GM18507 (cell line): ENCODE data around the gene C14orf39.
A peak's percentile ranks its signal among the peaks of the same experiment; 100 is the strongest.
"Not testable (repeated sequence)": the region's sequence is repeated elsewhere in the genome, so short reads cannot be mapped to it uniquely, and the experiment has no call there.

Source experiments
- DNase-seq: peaks from one replicate; pipeline ENCODE4 v3.0.0; 2011; ENCODE audit warnings: low read depth; ENCODE audit not compliant: insufficient read length; ENCODE audit errors: extremely low spot score
- FAIRE-seq: peaks from 2 replicates; lab custom pipeline; 2011; peaks lifted over from hg19 to GRCh38; lab: Jason Lieb, UNC

Gene C14orf39

GRCh38 chr14:60505448-60505847 is 19.6 kb upstream of the C14orf39 start:
- FAIRE-seq (no peak), DNase-seq (no peak)

- FAIRE-seq (no peak), DNase-seq (no peak)
Measured at GRCh38 chr14:60502541-60502940, 16.7 kb upstream of the C14orf39 start.

- DNase-seq (no peak), FAIRE-seq (no peak)
Measured at GRCh38 chr14:60495946-60496345, 10.1 kb upstream of the C14orf39 start.

GRCh38 chr14:60490270-60490669 is 4.4 kb upstream of the C14orf39 start:
- no peak for FAIRE-seq

GRCh38 chr14:60488175-60488574 is 2.3 kb upstream of the C14orf39 start:
- no peak for FAIRE-seq
- DNase-seq: no peak

More at GRCh38 chr14:60490270-60490669, 4.4 kb upstream of the C14orf39 start:
- DNase-seq: no peak

GRCh38 chr14:60487211-60487610 is 1.3 kb upstream of the C14orf39 start:
- no peak for FAIRE-seq
- no peak for DNase-seq

GRCh38 chr14:60485057-60485597 is 736 bp downstream of the C14orf39 start:
- DNase-seq (no peak), FAIRE-seq (no peak)

GRCh38 chr14:60482743-60483142 is 3.1 kb downstream of the C14orf39 start:
- FAIRE-seq (no peak), DNase-seq (no peak)

- not testable (repeated sequence) for FAIRE-seq
Measured at GRCh38 chr14:60480248-60480647, 5.6 kb downstream of the C14orf39 start.

GRCh38 chr14:60455875-60456274 is 30.0 kb downstream of the C14orf39 start:
- DNase-seq: no peak
- FAIRE-seq: no peak

More at GRCh38 chr14:60480248-60480647, 5.6 kb downstream of the C14orf39 start:
- DNase-seq: not testable (repeated sequence)

GRCh38 chr14:60430276-60430675 is 55.6 kb downstream of the C14orf39 start:
- no peak for DNase-seq
- FAIRE-seq: no peak

- FAIRE-seq (no peak), DNase-seq (no peak)
Measured at GRCh38 chr14:60420050-60420449, 65.8 kb downstream of the C14orf39 start.

GRCh38 chr14:60397550-60397949 is 88.3 kb downstream of the C14orf39 start:
- FAIRE-seq: peak; percentile 91

GRCh38 chr14:60396718-60397343 is 89.0 kb downstream of the C14orf39 start:
- DNase-seq (no peak), FAIRE-seq (no peak)

More at GRCh38 chr14:60397550-60397949, 88.3 kb downstream of the C14orf39 start:
- DNase-seq: not testable (repeated sequence)
